Measurements from ENCODE around the gene PAX4.

GRCh38 chr7:127625331-127625730 is 7.4 kb upstream of the PAX4 start:
- TF ChIP-seq CTCF (IDR thresholded peaks at IDR 0.05 in 4 of 5, conservative IDR thresholded peaks at IDR 0.05 in 1 of 5): no peak
- no peak for TF ChIP-seq POLR2A (IDR thresholded peaks at IDR 0.05)

Data from gastrocnemius medialis (tissue), 4 donors.